ENCODE results near the gene CLDN22.

GRCh38 chr4:183303301-183303700, 16.8 kb downstream of the CLDN22 start:
- TF ChIP-seq CTCF (IDR thresholded peaks at IDR 0.05), result no peak
- no peak for TF ChIP-seq POLR2A (IDR thresholded peaks at IDR 0.05)
